K562 (cell line): Measurements from ENCODE around the gene KRT16. TPM values are rescaled to one million over a fixed set of nuclear protein-coding genes. Genes with fewer than 3 reads are reported as not detected.
A peak's percentile ranks its signal among the peaks of the same experiment; 100 is the strongest.

Source experiments
- ATAC-seq: fragments of 200-7000 bp; cut with Tn5 transposase; 3 replicates; pipeline ENCODE4 v1.9.1; 2020; ENCODE audit warnings: moderate library complexity
- BruUV-seq: library from RNA; stranded (reverse); fragments of 400-500 nt; replicated peaks from 2 replicates; lab custom pipeline; 2021; lab: Mats Ljungman, UMichigan
- CTCF ChIA-PET: fragments of 300-600 bp; formaldehyde crosslinking; extraction: SDS; loops from one replicate; lab custom pipeline; 2021; ENCODE audit warnings: low intra/inter-chr PET ratio; lab: Yijun Ruan, JAX
- POLR2A ChIA-PET: fragments of 300-600, 350-650 bp; sonication (Branson Sonifier 250); formaldehyde crosslinking; extraction: SDS; loops from one replicate; lab custom pipeline; 2021; ENCODE audit warnings: antibody characterized with exemption, inconsistent platforms; lab: Yijun Ruan, JAX
- DNase-seq, 4 experiments: peaks; one replicate each; pipeline versions ENCODE4 v3.0.0 to v3.0.0-alpha.2; 2011 to 2018; ENCODE audit warnings: low spot score in 3 of 4, mixed read lengths in 3 of 4; ENCODE audit errors: extremely low read depth in 1 of 4
- FAIRE-seq: peaks from 2 replicates; lab custom pipeline; 2011; peaks lifted over from hg19 to GRCh38; lab: Jason Lieb, UNC
- H2AFZ ChIP-seq: 2 replicates; pipeline ENCODE4 v1.6.0; 2011; ENCODE audit warnings: low read depth, low read length, control low read depth, inconsistent platforms
- H3K27ac ChIP-seq: fragments of 200-600 bp; 3 replicates; pipeline ENCODE4 v1.8.0; 2011; ENCODE audit warnings: low read depth, mild to moderate bottlenecking, control low read depth, inconsistent platforms, low read length, moderate library complexity, mixed read lengths; ENCODE audit errors: extremely low read depth
- H3K27me3 ChIP-seq, 2 experiments: fragments of 300-600 bp in 1 of 2; 2 replicates in 1 of 2; 3 replicates in 1 of 2; pipeline versions ENCODE4 v1.6.0 to v1.8.0; 2011; ENCODE audit warnings: inconsistent platforms in 2 of 2, low read length in 2 of 2, mild to moderate bottlenecking in 1 of 2, mixed read lengths in 1 of 2, moderate library complexity in 1 of 2; ENCODE audit not compliant: control insufficient read depth in 2 of 2, insufficient read depth in 2 of 2
- H3K36me3 ChIP-seq: fragments of 300-600 bp; 3 replicates; pipeline ENCODE4 v1.8.0; 2011; ENCODE audit warnings: mild to moderate bottlenecking, low read length, inconsistent platforms; ENCODE audit not compliant: control insufficient read depth, insufficient read depth
- H3K4me1 ChIP-seq, 2 experiments: fragments of 200-600 bp in 1 of 2; replicated peaks in 1 of 2; 2 replicates in 1 of 2; 3 replicates in 1 of 2; pipeline versions ENCODE4 v1.5.1 to v1.8.0; 2011; ENCODE audit warnings: inconsistent platforms in 2 of 2, low read length in 2 of 2, mild to moderate bottlenecking in 1 of 2, mixed read lengths in 1 of 2, moderate library complexity in 1 of 2; ENCODE audit not compliant: control insufficient read depth in 2 of 2, insufficient read depth in 2 of 2
- H3K4me2 ChIP-seq: 2 replicates; pipeline ENCODE4 v1.6.1; 2011; ENCODE audit warnings: low read length, control low read depth, inconsistent platforms, mixed read lengths; ENCODE audit not compliant: insufficient read depth
- H3K4me3 ChIP-seq: fragments of 200-600 bp; sonication (generic), shearing (Covaris generic); 2 replicates; pipeline ENCODE4 v1.5.1; 2016; ENCODE audit warnings: control low read depth, inconsistent platforms
- H3K79me2 ChIP-seq: fragments of 200-600 bp; 3 replicates; pipeline ENCODE4 v1.8.0; 2011; ENCODE audit warnings: low read length, inconsistent platforms; ENCODE audit not compliant: control insufficient read depth, insufficient read depth
- H3K9ac ChIP-seq, 2 experiments: 2 replicates each; pipeline versions ENCODE4 v1.6.0 to v1.6.1; 2011; ENCODE audit warnings: low read depth in 2 of 2, low read length in 2 of 2, control low read depth in 1 of 2, inconsistent platforms in 1 of 2, mild to moderate bottlenecking in 1 of 2, mixed read lengths in 1 of 2; ENCODE audit not compliant: insufficient read depth in 1 of 2
- H3K9me1 ChIP-seq: one replicate; pipeline ENCODE4 v1.6.0; 2011; ENCODE audit warnings: inconsistent platforms, mild to moderate bottlenecking, low read length, moderate library complexity; ENCODE audit not compliant: control insufficient read depth, insufficient read depth
- H3K9me3 ChIP-seq: replicated peaks from 2 replicates; pipeline ENCODE4 v1.5.1; 2011; ENCODE audit warnings: low read depth, low read length, inconsistent platforms; ENCODE audit not compliant: control insufficient read depth, insufficient read depth
- H4K20me1 ChIP-seq: replicated peaks from 2 replicates; pipeline ENCODE4 v1.6.1; 2011; ENCODE audit warnings: low read length, inconsistent platforms, mixed read lengths; ENCODE audit not compliant: control insufficient read depth, insufficient read depth
- FOXA3 ChIP-seq, 2 experiments: fragments of 450-650 bp in 1 of 2; sonication (generic) in 1 of 2; formaldehyde crosslinking; IDR thresholded peaks in 1 of 2; conservative IDR thresholded peaks in 1 of 2; 2 replicates each; pipeline versions ENCODE4 v1.4.0 to v1.8.0; 2020 to 2022; ENCODE audit warnings: mild to moderate bottlenecking in 2 of 2, missing genetic modification reagents in 1 of 2
- HEY1 ChIP-seq: fragments of 250-450 bp; sonication (Bioruptor Pico); IDR thresholded peaks from 2 replicates; pipeline ENCODE4 v1.5.0; 2020; ENCODE audit warnings: mild to moderate bottlenecking, moderate library complexity, borderline replicate concordance
- HLTF ChIP-seq: fragments of 450-650 bp; IDR thresholded peaks from 2 replicates; pipeline ENCODE4 v1.6.1; 2016
- HSF4 ChIP-seq: fragments of 250-450 bp; sonication (Bioruptor Pico); IDR thresholded peaks from 2 replicates; pipeline ENCODE4 v2.1.2; 2022; ENCODE audit warnings: mild to moderate bottlenecking, moderate library complexity, borderline replicate concordance
- RBM39 ChIP-seq: fragments of 200-400 bp; formaldehyde crosslinking; optimal IDR thresholded peaks from 2 replicates; pipeline ENCODE3; 2018; ENCODE audit warnings: low read depth, low read length
- ZBED1 ChIP-seq: IDR thresholded peaks from 2 replicates; pipeline ENCODE4 v1.6.1; 2014
- ZNF57 ChIP-seq: fragments of 450-650 bp; formaldehyde crosslinking; IDR thresholded peaks from 2 replicates; pipeline ENCODE4 v1.4.0; 2020; ENCODE audit warnings: mild to moderate bottlenecking, moderate library complexity
- ZNF76 ChIP-seq: fragments of 250-450 bp; sonication (Bioruptor Pico); IDR thresholded peaks from 2 replicates; pipeline ENCODE4 v1.4.0; 2020; ENCODE audit warnings: mild to moderate bottlenecking, moderate library complexity, borderline replicate concordance
- WGBS: fragments of 100-300 bp; shearing (Covaris generic); methylation state at CpG from one replicate; pipeline ENCODE4 v1.1.6; 2016; ENCODE audit warnings: low coverage, mixed read lengths; ENCODE audit not compliant: insufficient coverage; ENCODE audit errors: missing lambda C conversion rate; 5-methylcytosine and 5-hydroxymethylcytosine counted together
- in situ Hi-C: fragments of 300-500 bp; cut with MboI; formaldehyde crosslinking; loops from 4 replicates; pipeline ENCODE4 v1.15.0; 2018; ENCODE audit warnings: inconsistent platforms, mixed read lengths
- intact Hi-C: fragments of 100-400 bp; cut with micrococcal nuclease; formaldehyde crosslinking; loops from 2 replicates; pipeline ENCODE4 v1.14.2; 2022
- polyA plus RNA-seq, 8 experiments: library from polyadenylated mRNA; depleted of rRNA in 4 of 8; stranded (reverse) in 5 of 8; unstranded in 3 of 8; fragments of >200 nt; fragmentation: Nextera tagmentation in 2 of 8; fragmentation: Illumina TruSeq in 1 of 8; extraction: Ambion mirVana in 2 of 8; extraction: Trizol in 1 of 8; gene quantifications; 2 replicates each; pipeline versions ENCODE4 v1.2.1 to v1.2.3, GENCODE V29; 2011 to 2014; ENCODE audit warnings: inconsistent platforms in 1 of 8, missing spikeins in 1 of 8
- total RNA-seq, 7 experiments: library from RNA; depleted of rRNA in 6 of 7; stranded (reverse); fragments of >200 nt in 6 of 7; fragmentation: Illumina TruSeq in 2 of 7; extraction: Trizol in 2 of 7; gene quantifications; 2 replicates each; pipeline versions ENCODE4 v1.2.1 to v1.2.3, GENCODE V29; 2011 to 2021; ENCODE audit warnings: low replicate concordance in 1 of 7
- TF ChIP-seq, protein P1 (sequence below): sonication (generic); formaldehyde crosslinking; IDR thresholded peaks from 2 replicates; pipeline ENCODE4 v1.8.0; 2022; ENCODE audit warnings: mild to moderate bottlenecking, missing genetic modification reagents

Gene KRT16
- total and polyA plus RNA-seq, 9 of the 15 experiments (the other 6 are each of a cell fraction or from before 2014, with no cell fraction given): 0.04 TPM; not detected in 8

DNA sequence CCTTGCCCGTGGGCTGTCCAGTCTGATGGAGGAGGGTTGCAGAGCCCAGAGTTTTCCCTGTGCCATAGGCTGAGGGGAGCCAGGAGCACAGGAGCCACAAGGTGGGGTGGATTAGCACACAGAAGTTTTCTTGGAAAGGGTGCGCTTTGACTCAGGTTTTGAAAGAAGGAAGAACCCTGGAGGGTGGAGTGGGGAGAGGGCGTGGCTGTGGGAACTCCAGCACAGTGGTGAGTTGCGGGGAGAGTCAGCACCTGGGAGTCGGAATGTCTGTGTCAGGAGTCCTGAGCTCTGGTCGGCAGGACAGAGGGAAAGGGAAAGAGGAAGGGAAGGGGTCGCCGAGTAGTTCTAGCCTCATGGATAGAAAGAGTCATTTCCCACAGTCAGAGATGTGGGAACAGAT lies 17.0 kb downstream of the KRT16 start:
- FAIRE-seq: no peak
- in situ Hi-C loops: no loop called here
- Histone ChIP-seq H3K79me2 (no peaks in the 10 kb centered on the region), H3K27ac (no peak overlapping the region), H3K27me3 (peaks cover 16 to 56% of the 10 kb centered on the region in 2 experiments; a peak in 4 of 5 replicates), H3K4me3 (no peak overlapping the region), H3K4me2 (no peak overlapping the region), H3K9ac (peak overlapping the region in 1 of 2 experiments; percentile 11; a peak in 1 of 4 replicates), H2AFZ (no peak overlapping the region), H3K9me1 (no peaks in the 10 kb centered on the region), H3K9me3 (no peaks in the 10 kb centered on the region), H3K36me3 (no peaks in the 10 kb centered on the region), H4K20me1 (no peaks in the 10 kb centered on the region), H3K4me1 (no peaks in the 10 kb centered on the region; a peak in 1 of 5 replicates)
- no peak for TF ChIP-seq HLTF
- TF ChIP-seq ZNF57 (CRISPR knock-in tag): no peak
- TF ChIP-seq, protein P1, sequence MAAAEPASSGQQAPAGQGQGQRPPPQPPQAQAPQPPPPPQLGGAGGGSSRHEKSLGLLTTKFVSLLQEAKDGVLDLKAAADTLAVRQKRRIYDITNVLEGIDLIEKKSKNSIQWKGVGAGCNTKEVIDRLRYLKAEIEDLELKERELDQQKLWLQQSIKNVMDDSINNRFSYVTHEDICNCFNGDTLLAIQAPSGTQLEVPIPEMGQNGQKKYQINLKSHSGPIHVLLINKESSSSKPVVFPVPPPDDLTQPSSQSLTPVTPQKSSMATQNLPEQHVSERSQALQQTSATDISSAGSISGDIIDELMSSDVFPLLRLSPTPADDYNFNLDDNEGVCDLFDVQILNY (CRISPR knock-in tag): no peak
- no peak for TF ChIP-seq RBM39
- no peak for TF ChIP-seq ZBED1
- no peak for TF ChIP-seq FOXA3 (CRISPR knock-in tag; conservative IDR thresholded peaks at IDR 0.05 in 1 of 2, IDR thresholded peaks at IDR 0.05 in 1 of 2)
- TF ChIP-seq ZNF76 (CRISPR knock-in tag): no peak
- TF ChIP-seq HEY1: no peak
- TF ChIP-seq HSF4 (CRISPR knock-in tag): no peak
- ChIA-PET POLR2A (interaction anchor here (0.6 kb wide), 1 partner anchor 942 kb away, joined by 3 read pairs; no protein-coding TSS in a partner anchor), CTCF (no interaction called here)
- ATAC-seq: no peak
- no TSS peak for BruUV-seq
- DNase-seq: no peak
- intact Hi-C loops: no loop called here
- WGBS: 0% methylated on average over 6 of the region's 8 CpGs
